ENCODE data around the gene FSCN2. TPM values are rescaled to one million over a fixed set of nuclear protein-coding genes. Genes with fewer than 3 reads are reported as not detected.
A peak's percentile ranks its signal among the peaks of the same experiment; 100 is the strongest.

FSCN2 gene
- total and polyA plus RNA-seq, 11 donors = 0.22 to 0.72 (median 0.38) TPM; not detected in 3

DNA sequence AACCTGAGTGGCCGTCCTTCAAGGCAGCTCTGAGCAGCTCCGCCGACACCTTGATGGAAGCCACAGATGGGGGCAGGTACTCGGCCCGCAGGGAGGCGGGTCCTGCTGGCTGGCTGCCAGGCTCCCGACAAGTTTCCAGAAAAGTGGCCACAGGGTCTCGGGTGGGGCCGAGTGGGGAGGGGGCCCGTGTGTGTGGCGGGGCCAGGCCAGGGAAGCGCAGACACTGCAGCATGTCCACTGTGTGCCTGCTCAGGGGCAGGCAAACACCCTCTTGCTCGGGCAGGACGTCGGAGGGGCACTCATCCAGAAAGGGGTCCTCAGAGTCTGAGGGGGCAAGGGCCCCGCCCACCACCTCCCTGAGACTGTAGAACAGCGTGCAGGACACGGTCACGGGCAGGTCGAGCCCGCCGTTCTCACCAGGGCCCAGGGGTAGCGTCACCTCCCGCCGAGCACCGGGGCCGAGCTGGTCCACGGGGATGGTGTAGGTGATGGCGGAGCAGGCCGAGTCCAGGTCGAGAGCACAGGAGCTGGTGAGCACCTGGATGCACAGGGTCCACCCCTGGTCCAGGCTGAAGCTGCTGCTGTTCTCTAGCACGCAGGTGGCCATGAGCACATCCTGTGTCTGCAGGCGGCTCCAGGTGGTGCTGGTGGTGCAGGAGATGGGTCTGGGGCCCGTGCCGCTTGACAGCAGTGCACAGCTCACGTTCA is 18.9 kb downstream of the FSCN2 start:
- peaks cover 0 to 84% (median 65%) of the 10 kb centered on the region in 9 donors for H3K36me3 ChIP-seq
- no peak overlapping the region for H3K4me3 ChIP-seq
- no peaks in the 10 kb centered on the region for H3K27me3 ChIP-seq
- ATAC-seq (no peak), DNase-seq (peak in 1 of 5 donors; percentile 18)
- intact Hi-C loops (cut with DNase I) = no loop called here
- WGBS, 4 donors = 86 to 90% (median 88%) methylated on average over 22 to 36 of the region's 36 CpGs
- peaks cover 0 to 36% (median 12%) of the 10 kb centered on the region in 12 donors for H3K4me1 ChIP-seq
- TF ChIP-seq POLR2A (IDR thresholded peaks at IDR 0.05) = no peak
- TF ChIP-seq, protein P1, sequence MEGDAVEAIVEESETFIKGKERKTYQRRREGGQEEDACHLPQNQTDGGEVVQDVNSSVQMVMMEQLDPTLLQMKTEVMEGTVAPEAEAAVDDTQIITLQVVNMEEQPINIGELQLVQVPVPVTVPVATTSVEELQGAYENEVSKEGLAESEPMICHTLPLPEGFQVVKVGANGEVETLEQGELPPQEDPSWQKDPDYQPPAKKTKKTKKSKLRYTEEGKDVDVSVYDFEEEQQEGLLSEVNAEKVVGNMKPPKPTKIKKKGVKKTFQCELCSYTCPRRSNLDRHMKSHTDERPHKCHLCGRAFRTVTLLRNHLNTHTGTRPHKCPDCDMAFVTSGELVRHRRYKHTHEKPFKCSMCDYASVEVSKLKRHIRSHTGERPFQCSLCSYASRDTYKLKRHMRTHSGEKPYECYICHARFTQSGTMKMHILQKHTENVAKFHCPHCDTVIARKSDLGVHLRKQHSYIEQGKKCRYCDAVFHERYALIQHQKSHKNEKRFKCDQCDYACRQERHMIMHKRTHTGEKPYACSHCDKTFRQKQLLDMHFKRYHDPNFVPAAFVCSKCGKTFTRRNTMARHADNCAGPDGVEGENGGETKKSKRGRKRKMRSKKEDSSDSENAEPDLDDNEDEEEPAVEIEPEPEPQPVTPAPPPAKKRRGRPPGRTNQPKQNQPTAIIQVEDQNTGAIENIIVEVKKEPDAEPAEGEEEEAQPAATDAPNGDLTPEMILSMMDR (IDR thresholded peaks at IDR 0.05) = no peak
- no peak overlapping the region for H3K27ac ChIP-seq
- H3K9me3 ChIP-seq = no peaks in the 10 kb centered on the region

DNA sequence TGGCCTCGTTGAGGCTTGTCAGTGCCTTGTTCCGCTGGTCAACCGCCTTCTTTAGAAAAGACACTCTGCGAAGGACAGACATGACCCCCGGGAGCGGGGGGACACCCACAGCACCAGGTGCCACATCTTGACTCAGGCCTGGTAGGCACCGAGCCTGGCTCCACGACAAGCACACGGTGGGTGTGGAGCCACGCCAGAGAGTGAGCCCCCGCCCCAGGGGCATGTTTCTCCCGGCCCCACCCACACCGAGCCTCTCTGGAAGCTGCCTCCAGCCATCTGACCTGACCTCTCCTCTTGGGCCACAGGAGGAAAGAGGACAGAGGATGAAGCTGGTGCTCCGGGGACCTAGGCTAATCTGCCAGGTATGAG is 19.4 kb downstream of the FSCN2 start:
- no peak overlapping the region for H3K27ac ChIP-seq
- WGBS, 4 donors = 83 to 95% (median 88%) methylated on average over 7 to 14 of the region's 14 CpGs
- H3K27me3 ChIP-seq = no peaks in the 10 kb centered on the region
- peaks cover 0 to 34% (median 12%) of the 10 kb centered on the region in 12 donors for H3K4me1 ChIP-seq
- no peak overlapping the region for H3K4me3 ChIP-seq
- DNase-seq (peak in 1 of 5 donors; percentile 17), ATAC-seq (no peak)
- no peaks in the 10 kb centered on the region for H3K9me3 ChIP-seq
- peaks cover 0 to 80% (median 61%) of the 10 kb centered on the region in 9 donors for H3K36me3 ChIP-seq
- intact Hi-C loops (cut with DNase I) = no loop called here
- TF ChIP-seq, protein P1 (IDR thresholded peaks at IDR 0.05) = no peak
- TF ChIP-seq POLR2A (IDR thresholded peaks at IDR 0.05) = no peak

DNA sequence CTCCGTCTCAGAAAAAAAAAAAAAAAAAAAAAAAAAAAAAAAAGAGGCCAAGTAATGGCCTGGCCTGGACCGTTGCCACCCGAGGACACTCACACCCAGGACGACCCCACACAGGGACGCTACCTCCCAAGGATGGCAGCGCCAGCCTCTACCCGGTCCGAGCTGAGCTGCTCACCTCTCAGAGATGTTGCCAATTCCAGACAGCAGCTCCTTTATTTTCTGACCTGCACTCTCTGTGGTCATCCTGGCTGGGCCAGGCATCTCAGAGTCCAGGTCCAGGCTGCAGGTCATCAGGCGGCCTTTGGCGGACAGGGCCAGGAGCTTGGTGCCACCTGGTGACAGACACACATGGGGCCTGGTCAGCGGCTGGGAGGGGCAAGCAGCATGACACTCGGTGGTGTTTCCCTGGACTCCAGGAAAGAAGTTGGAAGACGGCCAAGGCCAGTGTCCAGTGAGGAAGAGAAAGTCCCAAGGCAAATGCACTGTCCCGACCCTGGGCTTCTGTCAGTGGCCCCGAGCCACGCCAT is 20.9 kb downstream of the FSCN2 start:
- Histone ChIP-seq H3K4me3 (no peak overlapping the region), H3K27me3 (no peaks in the 10 kb centered on the region), H3K9me3 (no peaks in the 10 kb centered on the region), H3K4me1 (peaks cover 0 to 38% (median 23%) of the 10 kb centered on the region in 12 donors), H3K36me3 (peaks cover 0 to 65% (median 54%) of the 10 kb centered on the region in 9 donors), H3K27ac (no peak overlapping the region)
- WGBS, 4 donors = 75 to 85% (median 81%) methylated on average over 11 to 16 of the region's 16 CpGs
- intact Hi-C loops (cut with DNase I) = no loop called here
- TF ChIP-seq POLR2A (IDR thresholded peaks at IDR 0.05) = no peak
- TF ChIP-seq, protein P1 (IDR thresholded peaks at IDR 0.05) = no peak
- DNase-seq (no peak), ATAC-seq (no peak)

DNA sequence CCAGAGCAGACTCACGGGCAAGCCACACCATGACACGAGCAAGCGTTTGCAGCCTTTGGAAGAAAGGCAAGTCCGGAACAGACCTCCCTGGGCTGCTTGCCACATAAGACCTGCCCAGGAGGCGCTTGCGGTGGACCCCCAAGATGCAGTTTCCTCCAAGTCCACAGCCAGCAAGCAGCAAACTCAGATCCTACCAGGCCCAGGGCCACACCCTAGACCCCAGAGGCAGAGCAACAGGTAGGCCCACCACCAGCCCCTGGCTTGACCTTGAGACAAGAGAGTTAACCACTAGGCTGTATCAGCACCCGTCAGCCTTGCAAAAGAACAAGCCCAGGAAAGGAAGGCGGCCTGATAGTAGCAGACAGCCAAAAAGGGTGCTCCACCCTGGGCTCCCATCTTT is 21.6 kb downstream of the FSCN2 start:
- intact Hi-C loops (cut with DNase I) = loop anchor here in 6 of 10 donors (2.0 to 5.0 kb wide), 5 partner anchors 27 to 63 kb away; partner anchors contain the start of gene ACTG1 (in 1 of the 6)
- H3K9me3 ChIP-seq = no peaks in the 10 kb centered on the region
- H3K4me1 ChIP-seq = peaks cover 0 to 41% (median 23%) of the 10 kb centered on the region in 12 donors
- H3K4me3 ChIP-seq = no peak overlapping the region
- peaks cover 0 to 57% (median 47%) of the 10 kb centered on the region in 9 donors for H3K36me3 ChIP-seq
- no peak for ATAC-seq
- H3K27ac ChIP-seq = no peak overlapping the region
- no peak for TF ChIP-seq POLR2A (IDR thresholded peaks at IDR 0.05)
- TF ChIP-seq, protein P1 (IDR thresholded peaks at IDR 0.05) = no peak
- 88 to 95% (median 93%) methylated on average over 8 of the region's 8 CpGs for WGBS, 4 donors
- DNase-seq = no peak
- H3K27me3 ChIP-seq = no peaks in the 10 kb centered on the region
